SK-N-SH (cell line): ENCODE measurements around the gene WDFY2. TPM values are rescaled to one million over a fixed set of nuclear protein-coding genes. Genes with fewer than 3 reads are reported as not detected.

Experiments used
- CTCF ChIA-PET: fragments of 300-600, 350-600 bp; formaldehyde crosslinking; extraction: SDS; loops from one replicate; lab custom pipeline; 2021; lab: Yijun Ruan, JAX
- POLR2A ChIA-PET: fragments of 350-600 bp; sonication (Branson Sonifier 250); formaldehyde crosslinking; extraction: SDS; loops from one replicate; lab custom pipeline; 2020; ENCODE audit warnings: antibody characterized with exemption, inconsistent platforms; lab: Yijun Ruan, JAX
- DNase-seq: peaks from one replicate; pipeline ENCODE4 v3.0.0; 2012
- H2AFZ ChIP-seq: fragments of 200-600 bp; sonication (generic); 2 replicates; pipeline ENCODE4 v1.8.1; 2016; ENCODE audit warnings: antibody characterized with exemption, mild to moderate bottlenecking, low read depth
- H3F3A ChIP-seq: fragments of 200-600 bp; sonication (generic); replicated peaks from 2 replicates; pipeline ENCODE3; 2016; ENCODE audit warnings: antibody characterized with exemption, mild to moderate bottlenecking; ENCODE audit not compliant: insufficient read depth
- H3K27ac ChIP-seq, 2 experiments: fragments of 200-500 bp in 1 of 2; fragments of 200-600 bp in 1 of 2; sonication (Bioruptor generic) in 1 of 2; sonication (generic), shearing (Covaris generic) in 1 of 2; 2 replicates each; pipeline versions ENCODE4 v1.5.1 to v1.6.1; 2014 to 2016; ENCODE audit warnings: low read depth in 2 of 2, inconsistent platforms in 1 of 2, low read length in 1 of 2, mild to moderate bottlenecking in 1 of 2, mixed read lengths in 1 of 2
- H3K27me3 ChIP-seq: fragments of 200-600 bp; sonication (generic), shearing (Covaris generic); 2 replicates; pipeline ENCODE4 v1.6.1; 2016; ENCODE audit warnings: mixed run types; ENCODE audit not compliant: insufficient read depth
- H3K36me3 ChIP-seq, 2 experiments: fragments of 200-500 bp in 1 of 2; fragments of 200-600 bp in 1 of 2; sonication (Bioruptor generic) in 1 of 2; sonication (generic) in 1 of 2; replicated peaks in 1 of 2; 2 replicates each; pipeline versions ENCODE3 to v1.5.1; 2014 to 2016; ENCODE audit warnings: low read length in 1 of 2, mild to moderate bottlenecking in 1 of 2; ENCODE audit not compliant: insufficient read depth in 2 of 2, control insufficient read depth in 1 of 2
- H3K4me1 ChIP-seq, 2 experiments: fragments of 200-500 bp in 1 of 2; fragments of 200-600 bp in 1 of 2; sonication (Bioruptor generic) in 1 of 2; sonication (generic), shearing (Covaris generic) in 1 of 2; 2 replicates each; pipeline versions ENCODE4 v1.5.1 to v1.6.1; 2014 to 2016; ENCODE audit warnings: low read depth in 1 of 2, low read length in 1 of 2, mixed run types in 1 of 2; ENCODE audit not compliant: insufficient read depth in 2 of 2, control insufficient read depth in 1 of 2
- H3K4me2 ChIP-seq: fragments of 200-600 bp; sonication (generic), shearing (Covaris generic); 2 replicates; pipeline ENCODE4 v1.6.1; 2017; ENCODE audit warnings: mixed run types
- H3K4me3 ChIP-seq, 2 experiments: fragments of 200-500 bp in 1 of 2; fragments of 200-600 bp in 1 of 2; sonication (Bioruptor generic) in 1 of 2; sonication (generic), shearing (Covaris generic) in 1 of 2; 2 replicates each; pipeline versions ENCODE4 v1.5.1 to v1.8.1; 2014 to 2016; ENCODE audit warnings: low read depth in 2 of 2, inconsistent platforms in 1 of 2, low read length in 1 of 2, mild to moderate bottlenecking in 1 of 2, mixed read lengths in 1 of 2, moderate library complexity in 1 of 2
- H3K79me2 ChIP-seq: fragments of 200-600 bp; sonication (generic); 2 replicates; pipeline ENCODE4 v1.8.1; 2017; ENCODE audit warnings: mild to moderate bottlenecking; ENCODE audit not compliant: insufficient read depth
- H3K9ac ChIP-seq: fragments of 200-600 bp; sonication (generic); 2 replicates; pipeline ENCODE4 v1.6.1; 2017; ENCODE audit warnings: mixed run types
- H3K9me2 ChIP-seq: fragments of 200-600 bp; sonication (generic); 2 replicates; pipeline ENCODE4 v1.6.1; 2017; ENCODE audit warnings: mixed run types
- H3K9me3 ChIP-seq: fragments of 200-600 bp; sonication (generic); 2 replicates; pipeline ENCODE4 v1.6.1; 2017; ENCODE audit warnings: mixed run types, mild to moderate bottlenecking, moderate library complexity
- H4K20me1 ChIP-seq: fragments of 200-600 bp; sonication (generic); 2 replicates; pipeline ENCODE4 v1.6.1; 2017; ENCODE audit warnings: mild to moderate bottlenecking, mixed run types; ENCODE audit not compliant: insufficient read depth
- CTCF ChIP-seq: fragments of 200-600 bp; sonication (generic); IDR thresholded peaks from 2 replicates; pipeline ENCODE4 v1.6.1; 2017; ENCODE audit warnings: antibody characterized with exemption, mild to moderate bottlenecking, moderate library complexity
- FOSL2 ChIP-seq: IDR thresholded peaks from 2 replicates; pipeline ENCODE4 v1.4.0; 2012; ENCODE audit warnings: low read depth, mild to moderate bottlenecking, moderate library complexity, borderline replicate concordance
- FOXJ3 ChIP-seq: sonication (generic); formaldehyde crosslinking; IDR thresholded peaks from 2 replicates; pipeline ENCODE4 v1.5.1; 2020; ENCODE audit warnings: mild to moderate bottlenecking, missing genetic modification reagents
- GABPA ChIP-seq: IDR thresholded peaks from 2 replicates; pipeline ENCODE4 v1.4.0; 2012; ENCODE audit warnings: low read depth, mild to moderate bottlenecking
- GATA2 ChIP-seq: sonication (generic); formaldehyde crosslinking; IDR thresholded peaks from 2 replicates; pipeline ENCODE4 v1.5.0; 2020; ENCODE audit warnings: mild to moderate bottlenecking, missing genetic modification reagents
- JUND ChIP-seq: IDR thresholded peaks from 2 replicates; pipeline ENCODE4 v1.4.0; 2012
- MXI1 ChIP-seq: IDR thresholded peaks from 2 replicates; pipeline ENCODE4 v1.6.1; 2012; ENCODE audit warnings: mild to moderate bottlenecking, low read depth, low read length, improper control_type of control experiment
- NFIC ChIP-seq: IDR thresholded peaks from 2 replicates; pipeline ENCODE4 v1.4.0; 2012; ENCODE audit warnings: borderline replicate concordance
- NRF1 ChIP-seq: IDR thresholded peaks from 2 replicates; pipeline ENCODE4 v1.6.1; 2012; ENCODE audit warnings: low read depth, mild to moderate bottlenecking, low read length
- PBX3 ChIP-seq: IDR thresholded peaks from 2 replicates; pipeline ENCODE4; 2012
- RAD21 ChIP-seq: IDR thresholded peaks from 2 replicates; pipeline ENCODE4 v1.6.1; 2012; ENCODE audit warnings: mild to moderate bottlenecking, low read length
- RFX5 ChIP-seq: IDR thresholded peaks from 2 replicates; pipeline ENCODE4 v1.6.1; 2012; ENCODE audit warnings: mild to moderate bottlenecking, improper control_type of control experiment, low read length
- TCF12 ChIP-seq: IDR thresholded peaks from 2 replicates; pipeline ENCODE4 v1.4.0; 2012
- TEAD4 ChIP-seq: IDR thresholded peaks from 2 replicates; pipeline ENCODE4 v1.4.0; 2012; ENCODE audit warnings: mild to moderate bottlenecking, borderline replicate concordance; ENCODE audit not compliant: insufficient read depth
- YY1 ChIP-seq: IDR thresholded peaks from 2 replicates; pipeline ENCODE4 v1.4.0; 2012; ENCODE audit warnings: low read depth, mild to moderate bottlenecking
- ZBTB33 ChIP-seq: IDR thresholded peaks from 2 replicates; pipeline ENCODE4 v1.4.0; 2012; ENCODE audit warnings: low read depth, borderline replicate concordance
- WGBS: methylation state at CpG from one replicate; pipeline ENCODE4 v1.1.6; 2017; ENCODE audit warnings: low lambda C conversion rate; 5-methylcytosine and 5-hydroxymethylcytosine counted together
- polyA plus RNA-seq, 3 experiments: library from polyadenylated mRNA; depleted of rRNA; stranded (reverse); fragments of >200 nt; gene quantifications; 2 replicates each; pipeline ENCODE4 v1.2.3, GENCODE V29; 2012
- TF ChIP-seq, protein P1 (sequence below): IDR thresholded peaks from 2 replicates; pipeline ENCODE4 v1.4.0; 2012; ENCODE audit warnings: low read depth, borderline replicate concordance
- TF ChIP-seq, protein P2 (sequence below): IDR thresholded peaks from 2 replicates; pipeline ENCODE4 v1.6.1; 2012; ENCODE audit warnings: mild to moderate bottlenecking, low read depth, low read length, moderate library complexity
- TF ChIP-seq, protein P3 (sequence below): IDR thresholded peaks from 2 replicates; pipeline ENCODE4 v1.4.0; 2012; ENCODE audit warnings: low read depth
- TF ChIP-seq, protein P4 (sequence below): fragments of 150-350 bp; IDR thresholded peaks from 2 replicates; pipeline ENCODE4 v1.6.1; 2016; ENCODE audit warnings: mild to moderate bottlenecking, low read depth, low read length

WDFY2 gene
- polyA plus RNA-seq, 1 of the 3 experiments (the other 2 are of a cell fraction), result 4.1 TPM

DNA sequence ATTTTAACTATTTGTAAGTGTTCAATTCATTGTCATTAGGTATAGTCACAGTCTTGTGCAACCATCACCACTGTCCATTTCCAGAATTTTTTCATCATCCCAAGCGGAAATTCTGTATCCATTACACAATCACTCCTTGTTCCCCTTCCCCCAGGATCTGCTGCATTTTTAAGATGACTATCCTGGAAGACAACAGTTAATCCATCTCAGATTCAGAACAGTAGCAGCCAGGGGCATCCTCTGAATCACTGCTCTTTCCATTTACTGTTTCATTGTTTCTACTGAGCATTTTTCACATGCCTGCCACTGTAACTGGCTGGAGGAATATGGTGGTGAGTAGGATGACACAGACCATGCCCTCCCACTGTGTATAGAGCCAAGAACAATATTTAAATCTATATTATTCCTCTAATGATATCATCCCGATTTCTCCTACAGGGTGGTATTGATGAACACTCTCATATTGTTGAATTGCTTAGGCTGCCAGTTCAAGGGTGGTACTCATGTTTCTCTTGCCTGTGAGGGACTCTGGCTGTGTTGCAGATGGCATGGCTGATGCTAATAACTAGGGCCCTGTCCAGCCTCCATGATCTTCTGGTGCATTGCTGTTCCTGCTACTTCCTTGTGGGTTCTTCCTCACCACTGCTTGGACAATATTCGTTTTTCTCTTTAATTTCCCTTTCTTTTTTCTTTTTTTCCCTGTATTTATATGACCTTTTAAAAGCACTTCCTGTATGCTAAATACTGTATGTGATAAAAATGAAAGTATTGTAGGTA, 59.0 kb downstream of the WDFY2 start:
- no peak for DNase-seq
- TF ChIP-seq MXI1 (no peak), TEAD4 (peak; percentile 97), GATA2 (CRISPR knock-in tag) (no peak), RFX5 (no peak), GABPA (peak; percentile 29; the same call in 1 of the 2 replicates), FOSL2 (peak; percentile 92), PBX3 (peak; percentile 93), RAD21 (no peak), CTCF (no peak; the same call in 1 of the 2 replicates), FOXJ3 (CRISPR knock-in tag) (no peak), JUND (peak; percentile 93), NRF1 (no peak), TCF12 (peak; percentile 95), YY1 (0 out of 2 replicates have a peak, but pooled peaks have one; percentile 12), ZBTB33 (peak; percentile 89), NFIC (peak; percentile 90)
- TF ChIP-seq, protein P1, sequence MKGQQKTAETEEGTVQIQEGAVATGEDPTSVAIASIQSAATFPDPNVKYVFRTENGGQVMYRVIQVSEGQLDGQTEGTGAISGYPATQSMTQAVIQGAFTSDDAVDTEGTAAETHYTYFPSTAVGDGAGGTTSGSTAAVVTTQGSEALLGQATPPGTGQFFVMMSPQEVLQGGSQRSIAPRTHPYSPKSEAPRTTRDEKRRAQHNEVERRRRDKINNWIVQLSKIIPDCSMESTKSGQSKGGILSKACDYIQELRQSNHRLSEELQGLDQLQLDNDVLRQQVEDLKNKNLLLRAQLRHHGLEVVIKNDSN, result no peak
- TF ChIP-seq, protein P2, sequence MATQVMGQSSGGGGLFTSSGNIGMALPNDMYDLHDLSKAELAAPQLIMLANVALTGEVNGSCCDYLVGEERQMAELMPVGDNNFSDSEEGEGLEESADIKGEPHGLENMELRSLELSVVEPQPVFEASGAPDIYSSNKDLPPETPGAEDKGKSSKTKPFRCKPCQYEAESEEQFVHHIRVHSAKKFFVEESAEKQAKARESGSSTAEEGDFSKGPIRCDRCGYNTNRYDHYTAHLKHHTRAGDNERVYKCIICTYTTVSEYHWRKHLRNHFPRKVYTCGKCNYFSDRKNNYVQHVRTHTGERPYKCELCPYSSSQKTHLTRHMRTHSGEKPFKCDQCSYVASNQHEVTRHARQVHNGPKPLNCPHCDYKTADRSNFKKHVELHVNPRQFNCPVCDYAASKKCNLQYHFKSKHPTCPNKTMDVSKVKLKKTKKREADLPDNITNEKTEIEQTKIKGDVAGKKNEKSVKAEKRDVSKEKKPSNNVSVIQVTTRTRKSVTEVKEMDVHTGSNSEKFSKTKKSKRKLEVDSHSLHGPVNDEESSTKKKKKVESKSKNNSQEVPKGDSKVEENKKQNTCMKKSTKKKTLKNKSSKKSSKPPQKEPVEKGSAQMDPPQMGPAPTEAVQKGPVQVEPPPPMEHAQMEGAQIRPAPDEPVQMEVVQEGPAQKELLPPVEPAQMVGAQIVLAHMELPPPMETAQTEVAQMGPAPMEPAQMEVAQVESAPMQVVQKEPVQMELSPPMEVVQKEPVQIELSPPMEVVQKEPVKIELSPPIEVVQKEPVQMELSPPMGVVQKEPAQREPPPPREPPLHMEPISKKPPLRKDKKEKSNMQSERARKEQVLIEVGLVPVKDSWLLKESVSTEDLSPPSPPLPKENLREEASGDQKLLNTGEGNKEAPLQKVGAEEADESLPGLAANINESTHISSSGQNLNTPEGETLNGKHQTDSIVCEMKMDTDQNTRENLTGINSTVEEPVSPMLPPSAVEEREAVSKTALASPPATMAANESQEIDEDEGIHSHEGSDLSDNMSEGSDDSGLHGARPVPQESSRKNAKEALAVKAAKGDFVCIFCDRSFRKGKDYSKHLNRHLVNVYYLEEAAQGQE, result peak; percentile 59
- TF ChIP-seq, protein P3, sequence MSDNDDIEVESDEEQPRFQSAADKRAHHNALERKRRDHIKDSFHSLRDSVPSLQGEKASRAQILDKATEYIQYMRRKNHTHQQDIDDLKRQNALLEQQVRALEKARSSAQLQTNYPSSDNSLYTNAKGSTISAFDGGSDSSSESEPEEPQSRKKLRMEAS, result peak; percentile 62
- TF ChIP-seq, protein P4, sequence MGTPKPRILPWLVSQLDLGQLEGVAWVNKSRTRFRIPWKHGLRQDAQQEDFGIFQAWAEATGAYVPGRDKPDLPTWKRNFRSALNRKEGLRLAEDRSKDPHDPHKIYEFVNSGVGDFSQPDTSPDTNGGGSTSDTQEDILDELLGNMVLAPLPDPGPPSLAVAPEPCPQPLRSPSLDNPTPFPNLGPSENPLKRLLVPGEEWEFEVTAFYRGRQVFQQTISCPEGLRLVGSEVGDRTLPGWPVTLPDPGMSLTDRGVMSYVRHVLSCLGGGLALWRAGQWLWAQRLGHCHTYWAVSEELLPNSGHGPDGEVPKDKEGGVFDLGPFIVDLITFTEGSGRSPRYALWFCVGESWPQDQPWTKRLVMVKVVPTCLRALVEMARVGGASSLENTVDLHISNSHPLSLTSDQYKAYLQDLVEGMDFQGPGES, result no peak

More for the DNA sequence above, 59.0 kb downstream of the WDFY2 start:
- Histone ChIP-seq H3K27ac (peak overlapping the region; percentile 90 to 96), H3K36me3 (no peaks in the 10 kb centered on the region), H4K20me1 (peaks cover 14% of the 10 kb centered on the region; the same call in 1 of the 2 replicates), H3K4me2 (peak overlapping the region; percentile 72), H3K9me2 (no peaks in the 10 kb centered on the region), H2AFZ (no peak overlapping the region), H3K4me1 (peaks cover 18 to 51% of the 10 kb centered on the region in 2 experiments), H3K9me3 (no peaks in the 10 kb centered on the region), H3K27me3 (no peaks in the 10 kb centered on the region), H3K79me2 (peaks cover 77% of the 10 kb centered on the region), H3K9ac (peak overlapping the region; percentile 64), H3F3A (peaks cover 28% of the 10 kb centered on the region), H3K4me3 (peak overlapping the region in 1 of 2 experiments; percentile 16; a peak in 2 of 4 replicates)
- ChIA-PET POLR2A (no interaction called here), CTCF (no interaction called here)
- 13% methylated on average over 3 of the region's 3 CpGs for WGBS
